ENCODE results near the gene DSC3.

Gene DSC3

DNA sequence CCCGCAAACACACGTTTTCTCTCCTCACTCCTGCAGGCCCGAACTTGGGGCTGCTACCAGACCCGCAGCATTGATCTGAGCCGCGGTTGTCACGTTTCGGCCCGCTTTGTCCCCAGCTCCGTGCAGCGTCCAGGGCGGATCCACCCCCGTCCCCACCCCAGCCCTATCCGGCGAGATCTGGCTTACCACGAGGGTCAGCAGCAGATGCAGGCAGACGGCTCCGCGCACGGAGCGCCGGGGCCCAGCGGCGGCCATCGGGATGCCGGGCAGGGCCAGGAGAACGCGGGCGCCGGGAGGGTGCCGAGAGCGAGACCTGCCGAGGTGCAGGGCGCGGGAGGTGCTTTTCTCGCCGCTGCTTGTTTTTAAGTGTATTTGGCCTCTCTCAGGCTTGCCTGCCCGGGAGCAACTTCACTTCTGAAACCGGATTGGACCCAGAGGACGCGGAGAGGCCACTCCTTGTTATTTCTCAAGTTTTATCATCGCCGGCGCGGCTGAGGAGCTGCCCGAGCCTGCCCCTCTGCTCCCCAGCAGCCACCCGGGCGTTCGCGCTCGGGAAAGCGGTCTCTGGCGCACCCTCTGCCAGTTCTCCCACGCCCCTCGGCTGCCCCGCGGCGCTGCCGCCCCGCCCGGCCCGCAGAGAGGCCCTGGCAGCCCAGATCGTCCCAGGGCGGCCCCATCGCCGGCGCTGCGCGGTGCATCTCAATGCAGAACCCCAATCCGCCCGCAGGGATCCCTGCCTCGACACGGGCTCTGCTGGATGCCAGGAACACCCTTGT, at the start of gene DSC3:
Gene DSC3, minus strand, starts transcription at position 337 of the 776 bp plus-strand sequence. Its CDS starts 82 bp downstream, at position 255.
- DNase-seq = peak; percentile 91

GRCh38 chr18:31091350-31091749, 48.8 kb upstream of the DSC3 start:
- DNase-seq = no peak

DNA sequence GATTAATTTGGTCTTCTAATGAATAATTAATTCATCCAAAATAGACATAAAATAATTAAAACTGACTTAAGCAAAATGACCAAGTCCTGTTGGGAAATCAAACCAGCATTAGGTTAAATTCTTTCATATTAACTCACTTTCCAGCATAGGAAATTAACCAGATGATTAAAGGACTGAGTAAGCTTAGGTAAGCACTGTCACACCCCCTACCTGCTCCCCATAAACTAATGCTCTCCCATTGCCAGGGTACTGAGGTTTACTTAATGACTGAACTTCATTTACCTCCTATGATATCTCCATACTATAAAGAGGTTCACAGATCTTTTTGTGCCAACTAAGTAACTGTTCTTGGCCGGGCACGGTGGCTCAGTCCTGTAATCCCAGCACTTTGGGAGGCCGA, 46.0 kb upstream of the DSC3 start:
- no peak for DNase-seq

- no peak for DNase-seq
Measured at GRCh38 chr18:31079973-31080372, 37.4 kb upstream of the DSC3 start.

- no peak for DNase-seq
Measured at GRCh38 chr18:31077878-31078277, 35.3 kb upstream of the DSC3 start.

DNA sequence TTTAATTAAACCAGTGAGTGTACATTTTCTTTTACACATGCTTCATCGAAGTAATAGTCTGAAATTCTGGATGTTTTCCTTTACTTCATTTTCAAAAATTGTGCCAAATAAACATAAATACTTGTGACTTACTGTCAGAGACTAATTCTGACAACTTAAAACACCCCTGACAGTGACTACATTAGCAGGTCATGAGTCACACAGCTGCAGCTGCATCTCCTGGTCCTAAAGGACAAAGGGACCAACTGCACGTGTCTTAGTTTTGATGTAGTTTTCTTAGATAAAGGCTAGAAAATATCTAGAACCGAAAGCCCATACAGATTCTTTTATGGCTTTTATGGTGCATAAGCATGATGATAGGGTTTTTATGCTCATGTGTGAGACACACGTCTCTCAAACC, 29.6 kb upstream of the DSC3 start:
- no peak for DNase-seq

DNA sequence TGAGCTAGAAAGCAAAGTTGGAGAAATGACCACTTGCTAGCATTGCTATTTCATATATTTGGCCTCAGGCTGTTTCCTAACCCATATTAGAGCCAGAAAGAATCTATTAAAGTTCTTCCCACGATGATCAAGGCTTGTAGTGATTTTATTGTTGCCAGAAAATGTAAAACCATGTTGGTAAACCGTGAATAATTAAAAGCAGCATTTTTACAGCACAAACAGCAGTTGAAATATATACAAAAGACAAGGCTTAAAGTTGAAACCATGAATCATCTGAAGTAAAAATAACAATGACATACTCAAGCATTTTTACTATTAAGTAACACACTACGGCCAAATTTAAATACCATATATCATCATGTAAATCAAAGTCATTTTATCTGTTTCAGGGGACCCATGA, 27.7 kb upstream of the DSC3 start:
- DNase-seq = no peak

GRCh38 chr18:31066266-31066665, 23.7 kb upstream of the DSC3 start:
- DNase-seq = no peak

DNA sequence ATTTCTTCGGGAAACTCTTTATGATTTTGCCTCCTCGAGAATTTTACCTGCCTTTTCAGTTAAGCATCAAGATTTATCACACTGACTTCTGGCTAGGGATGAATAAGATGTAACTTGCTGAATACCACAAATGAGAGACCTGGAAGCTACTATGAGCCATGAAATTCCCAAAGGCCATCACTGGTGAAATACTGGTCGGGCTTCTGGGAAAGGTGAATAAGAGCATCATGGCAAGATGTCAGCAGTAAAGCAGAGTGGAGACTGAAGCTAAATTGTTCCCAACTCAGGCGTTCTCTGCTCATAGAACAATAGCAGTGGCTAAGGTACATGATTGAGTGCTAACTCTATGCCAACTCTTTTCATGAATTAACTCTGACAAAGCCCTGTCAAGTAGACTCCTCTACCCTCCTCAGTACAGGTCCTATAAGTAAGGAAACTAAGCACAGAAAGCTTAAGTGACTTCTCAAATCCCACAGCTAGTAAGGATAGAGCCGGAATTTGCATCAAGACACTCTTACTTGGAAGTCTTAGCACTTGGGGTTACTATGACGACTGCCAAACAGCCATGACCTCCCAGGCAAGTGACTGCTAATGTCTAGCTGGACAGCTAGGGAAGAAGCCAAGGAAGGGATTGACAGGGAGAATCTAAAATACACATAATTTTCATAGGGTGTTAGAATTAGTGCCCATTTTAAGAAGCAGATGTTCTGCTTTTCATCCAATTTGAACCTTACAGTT, 22.7 kb upstream of the DSC3 start:
- DNase-seq = no peak

DNA sequence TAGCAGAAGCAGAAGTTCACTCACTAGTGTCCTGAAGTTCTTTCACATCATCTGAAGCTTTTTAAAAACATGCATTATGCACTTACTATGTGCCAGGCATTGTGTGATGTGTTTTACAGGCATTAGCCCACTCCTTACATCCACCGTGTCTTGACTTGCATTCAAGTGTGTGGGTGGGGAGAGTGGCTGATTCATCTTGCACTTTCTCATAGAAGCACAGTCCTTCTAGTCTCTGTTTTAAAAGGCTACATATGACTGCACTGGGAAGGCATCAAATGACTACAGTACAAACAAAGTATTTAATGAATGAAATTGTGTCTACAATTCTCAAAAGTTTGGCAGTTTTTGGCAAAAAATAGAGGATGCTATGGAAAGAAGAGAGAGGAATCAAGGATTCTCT, 21.6 kb upstream of the DSC3 start:
- DNase-seq = no peak

GRCh38 chr18:31061945-31062344, 19.4 kb upstream of the DSC3 start:
- DNase-seq = no peak

GRCh38 chr18:31058897-31059296, 16.4 kb upstream of the DSC3 start:
- no peak for DNase-seq

DNA sequence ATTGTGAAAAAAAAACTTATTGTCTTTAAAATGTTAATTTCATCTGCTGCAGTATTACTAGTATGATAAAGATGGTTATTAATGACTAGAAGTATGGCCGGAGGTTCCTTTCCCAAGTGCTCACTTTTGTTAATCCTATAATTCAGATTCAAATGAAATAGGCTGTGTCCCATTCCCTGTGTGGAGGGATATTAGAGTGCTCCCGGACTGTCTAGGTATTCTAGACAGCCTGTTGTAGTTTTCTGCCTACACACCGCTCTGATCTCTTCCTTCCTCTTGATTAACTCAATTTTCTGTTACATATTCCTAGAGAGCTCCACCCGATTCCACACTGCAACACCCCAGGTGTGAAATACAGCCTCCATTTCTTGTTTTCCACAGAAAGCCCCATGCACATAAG, 15.4 kb upstream of the DSC3 start:
- no peak for DNase-seq

GRCh38 chr18:31057051-31057450, 14.5 kb upstream of the DSC3 start:
- DNase-seq = no peak

- no peak for DNase-seq
Measured at GRCh38 chr18:31056296-31056695, 13.8 kb upstream of the DSC3 start.

DNA sequence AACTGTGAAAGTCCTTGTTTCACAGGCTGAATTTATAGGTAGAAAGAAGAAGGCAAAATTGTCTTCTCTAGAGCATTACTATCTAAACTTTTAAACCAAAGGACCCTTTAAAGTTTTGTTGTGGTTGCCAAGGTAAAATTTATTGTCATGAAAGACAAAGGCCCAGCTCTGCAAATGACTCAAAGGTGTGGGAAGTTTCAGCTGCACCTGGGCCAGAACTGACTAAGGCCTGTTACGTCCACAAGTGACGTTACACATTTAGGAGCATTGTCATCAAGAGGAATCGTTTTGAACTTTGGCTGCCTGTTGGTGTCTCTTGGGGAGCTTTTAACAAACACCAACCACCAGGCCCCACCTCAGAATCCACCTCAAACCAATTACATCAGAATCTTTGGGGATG, 8.1 kb upstream of the DSC3 start:
- DNase-seq = no peak

GRCh38 chr18:31049189-31049588, 6.6 kb upstream of the DSC3 start:
- no peak for DNase-seq

DNA sequence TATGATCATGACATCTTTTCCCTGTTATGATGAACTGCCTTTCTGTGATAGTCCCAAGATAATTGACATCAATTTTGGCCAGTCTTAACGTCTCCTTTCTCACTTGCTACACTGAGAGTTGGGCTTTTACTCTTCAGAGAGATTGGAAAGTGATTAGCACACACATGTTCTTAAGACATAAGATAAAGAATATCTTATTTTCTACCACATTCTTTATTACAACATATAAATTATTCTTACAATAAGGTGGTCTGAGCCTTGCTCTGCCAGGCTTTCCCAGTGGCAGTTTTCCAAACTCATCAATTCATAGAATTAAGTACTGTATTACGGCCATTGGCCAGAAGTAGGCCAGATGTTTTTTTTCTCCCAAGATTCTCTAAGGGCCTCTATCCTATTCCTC, 5.7 kb upstream of the DSC3 start:
- no peak for DNase-seq

DNA sequence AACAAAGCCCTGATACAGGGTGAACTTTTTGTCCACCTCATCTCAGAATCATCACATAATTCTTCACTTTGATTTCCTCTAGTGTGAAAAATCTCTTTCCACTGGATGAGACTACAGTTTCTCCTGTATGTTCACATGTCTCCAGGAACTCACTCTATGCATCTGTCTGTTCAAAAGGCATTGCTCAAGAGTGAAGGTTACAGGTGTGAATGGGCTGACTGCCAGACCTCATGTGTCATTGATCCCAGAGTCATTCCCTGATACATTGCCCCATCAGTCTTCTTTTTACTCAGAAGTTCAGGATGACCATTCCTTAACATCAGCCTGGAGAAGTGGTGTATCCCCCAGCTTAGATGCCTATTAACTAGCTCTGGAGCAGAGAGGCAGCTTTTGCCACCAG, 4.4 kb upstream of the DSC3 start:
- DNase-seq = no peak

- DNase-seq = no peak
Measured at GRCh38 chr18:31045599-31045998, 3.1 kb upstream of the DSC3 start.

DNA sequence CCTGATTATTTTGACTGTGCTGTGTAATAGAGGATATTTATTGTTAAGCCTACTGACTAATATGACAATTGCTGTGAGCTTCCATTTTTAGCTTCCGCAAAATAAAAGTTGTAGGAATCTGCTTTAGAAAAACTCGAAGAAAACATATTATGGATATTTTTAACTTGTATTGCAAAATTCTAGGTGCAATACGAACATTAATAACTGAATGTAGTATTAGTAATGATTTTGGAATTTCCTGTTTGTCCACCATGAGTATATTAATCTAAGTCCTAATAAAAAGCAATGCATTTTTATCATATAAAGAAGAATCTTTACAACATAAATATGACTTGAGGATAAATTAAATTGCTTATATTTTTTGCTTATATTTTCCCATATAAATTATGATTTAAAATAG, 2.4 kb upstream of the DSC3 start:
- no peak for DNase-seq

DNA sequence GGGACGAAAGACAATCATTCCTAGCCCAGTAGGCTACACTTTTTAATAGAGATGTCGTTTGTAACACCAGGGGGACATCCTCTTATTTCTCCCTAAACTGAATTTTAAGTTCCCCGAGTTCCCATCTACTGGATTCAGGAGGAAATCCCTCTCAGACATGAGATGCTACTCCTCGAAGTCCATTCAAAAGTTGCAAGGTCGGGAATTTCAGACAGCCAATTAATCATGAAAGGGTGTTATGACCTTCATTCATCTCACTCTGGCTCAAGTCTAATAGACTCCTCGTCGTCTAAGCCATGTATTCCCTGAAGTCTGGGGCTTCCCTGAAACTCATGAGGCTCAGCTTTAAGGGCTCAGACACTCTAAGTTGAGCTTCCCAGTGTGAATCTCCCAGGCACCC, 1.2 kb upstream of the DSC3 start:
- peak; percentile 10 for DNase-seq

DNA sequence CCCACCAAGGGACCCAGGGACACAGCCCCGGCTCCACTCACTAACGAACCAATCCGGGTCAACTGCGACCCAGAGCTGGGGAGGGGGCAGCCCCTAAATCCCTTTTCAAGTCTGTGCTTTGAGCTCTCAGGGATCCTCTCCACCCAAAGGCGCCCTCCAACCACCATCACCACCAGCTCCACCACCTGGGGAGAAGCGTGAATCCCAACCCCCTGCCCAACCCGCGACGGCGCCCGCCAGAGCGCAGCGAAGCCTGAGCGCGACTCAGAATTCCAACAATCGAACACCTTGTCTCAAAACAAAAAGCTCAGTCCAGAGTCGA, 497 bp downstream of the DSC3 start:
- no peak for DNase-seq

DNA sequence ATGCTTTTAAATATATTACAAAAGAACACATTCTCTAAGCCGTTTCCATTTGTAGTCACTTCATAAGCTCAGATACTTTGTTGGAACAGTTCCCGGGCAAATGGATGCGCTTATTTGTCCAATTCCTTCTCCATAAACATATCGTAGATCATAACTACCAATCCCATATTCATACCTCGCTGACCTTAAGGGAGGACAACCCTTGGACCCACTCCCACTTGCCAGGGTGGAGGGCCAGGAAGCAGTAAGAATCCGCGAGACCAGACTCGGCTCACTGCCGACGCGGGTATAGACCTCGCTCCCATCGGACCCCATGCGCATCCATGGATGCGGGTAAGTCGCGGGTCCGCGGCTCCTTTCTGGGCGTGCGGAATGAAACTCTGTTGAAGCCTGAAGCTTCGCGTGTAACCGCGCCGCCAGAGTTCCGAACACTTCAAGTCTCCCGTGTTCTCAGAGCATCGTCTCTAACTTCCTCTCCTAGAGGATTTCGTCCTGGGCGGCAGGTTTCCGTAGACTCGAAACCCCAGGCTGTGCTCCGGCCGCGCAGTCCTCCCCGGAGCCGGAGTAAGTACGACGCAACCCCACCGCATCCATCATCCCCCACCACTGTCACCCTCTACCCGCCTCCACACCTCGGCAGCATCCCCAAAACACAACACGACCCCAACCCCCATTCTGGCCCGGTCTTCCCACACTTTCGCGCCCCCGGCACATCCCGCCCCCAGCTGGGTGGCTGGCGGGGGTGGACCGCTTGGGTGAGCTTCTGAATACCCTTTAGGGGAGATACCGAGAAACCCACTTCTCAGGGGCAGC, 1.1 kb downstream of the DSC3 start:
- DNase-seq = peak; percentile 85

Measured in retina (tissue), 1 donor.